Activated CD4-positive, alpha-beta T cell treated with anti-CD3 and anti-CD28 coated beads, Interleukin-2, amount 50 U/mL, for 16 hours (primary cell): Measurements from ENCODE around the gene SLC38A4.

Experiments
- DNase-seq: peaks from one replicate; pipeline ENCODE4 v3.0.0-alpha.2; 2020

Gene SLC38A4

DNA sequence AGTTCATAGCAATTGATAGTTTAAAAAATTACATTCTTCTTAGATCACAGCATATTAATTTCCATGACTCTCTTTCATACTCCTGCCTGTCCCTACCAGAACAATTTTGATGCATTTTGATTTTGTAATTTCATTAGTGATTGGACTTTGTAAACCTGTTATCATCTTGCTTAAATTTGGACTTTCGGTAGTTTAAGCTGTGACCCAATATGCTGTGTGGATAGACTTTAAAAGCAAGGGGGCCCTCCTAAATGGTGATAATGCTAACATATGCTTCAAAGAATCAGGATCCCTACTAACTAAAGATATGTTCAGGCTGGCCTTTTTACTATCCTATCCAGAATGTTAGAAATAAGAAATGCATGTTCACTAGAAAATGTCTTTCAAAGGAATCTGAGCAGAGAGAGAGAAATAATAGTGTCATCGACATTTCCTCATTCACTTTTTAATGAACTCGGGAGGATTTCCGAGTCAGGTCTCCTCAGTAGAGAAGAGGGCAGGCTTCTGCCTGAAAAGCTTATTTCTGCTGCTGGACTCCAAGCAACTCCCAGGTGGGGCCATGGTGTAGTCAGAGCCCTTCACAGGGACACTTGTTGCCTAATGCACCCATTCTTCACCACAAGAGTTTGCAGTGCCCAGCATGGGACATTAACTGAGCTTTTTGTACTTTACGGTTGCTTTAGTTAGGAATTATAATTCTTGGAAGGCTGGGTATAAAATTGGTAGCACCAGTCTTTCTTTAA is 16.7 kb downstream of the SLC38A4 start:
- no peak for DNase-seq

DNA sequence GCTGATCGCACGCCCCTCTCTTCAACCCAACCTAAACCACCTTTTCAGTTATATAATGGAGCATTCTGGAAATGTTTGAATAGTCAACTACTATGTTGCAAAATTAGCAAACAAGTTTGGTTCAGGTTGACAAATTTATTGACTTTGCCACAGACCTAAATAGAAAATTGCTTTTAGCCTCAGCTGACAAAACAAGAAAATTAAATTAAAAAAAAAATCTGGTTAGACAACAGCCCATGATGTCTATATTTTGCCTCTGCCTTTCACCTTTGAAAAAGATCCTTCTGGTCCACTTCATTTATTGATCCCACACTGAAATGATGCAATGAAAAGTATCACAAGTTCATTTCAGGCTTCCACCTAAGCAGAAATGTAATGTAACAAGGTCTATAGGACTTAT is 17.5 kb downstream of the SLC38A4 start:
- no peak for DNase-seq

GRCh38 chr12:46804054-46804453 is 21.7 kb downstream of the SLC38A4 start:
- DNase-seq: no peak

GRCh38 chr12:46803517-46803916 is 22.3 kb downstream of the SLC38A4 start:
- no peak for DNase-seq

DNA sequence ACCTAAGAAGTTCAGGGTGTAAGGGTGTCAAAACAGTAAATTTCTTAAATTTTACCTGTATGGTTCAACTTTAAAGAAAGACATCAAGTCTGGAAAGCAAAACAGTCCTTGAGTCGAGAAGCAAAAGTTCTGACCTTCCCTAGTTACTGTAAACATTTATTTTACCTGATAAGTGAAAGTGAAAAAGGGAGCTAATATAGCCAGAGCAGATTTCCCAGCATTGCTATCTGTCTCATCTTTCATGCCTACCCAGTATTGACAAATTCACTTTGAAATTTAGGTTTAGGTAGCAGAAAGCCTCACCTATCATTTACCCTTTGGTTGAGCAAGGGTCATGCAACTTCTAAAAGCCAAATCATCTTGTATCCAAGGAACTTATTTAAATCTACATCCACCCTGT is 24.5 kb downstream of the SLC38A4 start:
- DNase-seq: no peak

DNA sequence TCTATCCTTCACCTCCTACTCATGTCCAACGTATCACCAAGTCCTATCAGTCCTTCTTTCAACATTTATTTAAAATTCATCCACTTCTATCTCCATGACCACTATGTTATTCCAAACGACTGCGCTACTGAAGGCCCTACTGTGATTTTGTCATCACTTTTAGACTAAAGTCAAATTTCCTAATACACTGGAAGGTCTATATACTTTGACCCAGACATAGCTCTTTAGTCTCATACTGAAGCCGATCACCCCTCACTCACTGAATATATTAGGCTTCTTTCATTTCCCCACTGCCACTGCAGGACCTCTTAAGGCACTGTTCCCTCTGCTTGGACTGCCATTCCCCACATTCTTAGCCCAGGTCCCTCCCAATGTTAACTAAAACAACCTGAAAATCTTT is 25.6 kb downstream of the SLC38A4 start:
- no peak for DNase-seq

GRCh38 chr12:46798648-46799047 is 27.1 kb downstream of the SLC38A4 start:
- no peak for DNase-seq

DNA sequence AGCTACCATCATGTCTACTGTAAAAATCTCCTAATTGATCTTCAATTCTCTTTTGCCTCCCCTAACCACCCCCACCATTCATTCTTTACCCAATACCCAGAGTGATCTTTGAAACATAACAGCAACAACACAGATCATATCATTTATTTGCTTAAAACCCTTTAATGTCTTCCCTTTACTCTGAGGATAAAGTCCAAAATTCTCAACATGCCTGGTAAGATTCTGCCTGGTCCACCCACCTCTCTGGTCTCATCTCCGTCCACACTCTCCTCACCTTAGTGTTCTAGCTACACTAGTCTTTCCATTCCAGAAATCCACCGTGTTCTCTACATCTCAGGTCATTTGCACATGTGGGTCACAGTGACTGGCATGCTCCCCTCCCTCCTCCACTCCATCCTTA is 27.7 kb downstream of the SLC38A4 start:
- no peak for DNase-seq

DNA sequence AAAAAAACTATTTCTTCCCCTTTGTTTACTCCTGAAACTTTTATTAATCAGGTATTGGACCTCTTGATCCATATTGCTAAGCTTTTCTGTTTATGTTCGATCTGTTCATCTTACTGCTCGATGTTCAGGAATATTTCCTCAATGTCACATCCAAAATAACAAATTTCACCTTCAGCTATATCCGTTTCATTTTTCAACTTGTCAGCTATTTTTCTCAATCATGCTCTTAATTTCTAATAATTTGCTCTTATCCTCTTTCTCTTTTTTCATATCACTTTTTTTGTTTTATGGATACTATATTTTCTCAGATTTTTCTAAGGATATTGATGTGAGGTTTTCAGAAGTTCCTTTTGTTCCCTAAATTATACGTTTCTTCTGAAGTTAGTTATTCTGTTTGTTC is 29.8 kb downstream of the SLC38A4 start:
- no peak for DNase-seq

- peak; percentile 62 for DNase-seq
Measured at GRCh38 chr12:46794593-46795190, 31.1 kb downstream of the SLC38A4 start.

- no peak for DNase-seq
Measured at GRCh38 chr12:46792925-46793324, 32.9 kb downstream of the SLC38A4 start.

DNA sequence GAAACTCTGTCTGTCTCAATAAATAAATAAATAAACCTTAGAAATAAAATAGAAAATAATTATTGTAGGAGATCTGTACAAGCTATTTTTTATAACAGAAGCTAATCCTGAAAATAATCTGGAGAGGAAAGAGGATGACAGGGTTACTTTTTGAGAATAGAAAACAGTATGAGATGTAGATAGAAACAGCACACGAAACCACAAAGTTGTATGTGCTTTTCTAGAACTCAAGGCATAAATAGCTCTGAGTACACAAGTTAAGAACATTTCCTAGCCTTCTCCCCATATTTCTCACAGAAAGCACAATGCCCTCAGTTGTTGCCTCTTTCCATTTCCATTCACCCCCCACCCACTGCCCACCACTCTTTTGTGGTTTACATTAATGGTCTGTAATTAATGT is 35.7 kb downstream of the SLC38A4 start:
- no peak for DNase-seq

DNA sequence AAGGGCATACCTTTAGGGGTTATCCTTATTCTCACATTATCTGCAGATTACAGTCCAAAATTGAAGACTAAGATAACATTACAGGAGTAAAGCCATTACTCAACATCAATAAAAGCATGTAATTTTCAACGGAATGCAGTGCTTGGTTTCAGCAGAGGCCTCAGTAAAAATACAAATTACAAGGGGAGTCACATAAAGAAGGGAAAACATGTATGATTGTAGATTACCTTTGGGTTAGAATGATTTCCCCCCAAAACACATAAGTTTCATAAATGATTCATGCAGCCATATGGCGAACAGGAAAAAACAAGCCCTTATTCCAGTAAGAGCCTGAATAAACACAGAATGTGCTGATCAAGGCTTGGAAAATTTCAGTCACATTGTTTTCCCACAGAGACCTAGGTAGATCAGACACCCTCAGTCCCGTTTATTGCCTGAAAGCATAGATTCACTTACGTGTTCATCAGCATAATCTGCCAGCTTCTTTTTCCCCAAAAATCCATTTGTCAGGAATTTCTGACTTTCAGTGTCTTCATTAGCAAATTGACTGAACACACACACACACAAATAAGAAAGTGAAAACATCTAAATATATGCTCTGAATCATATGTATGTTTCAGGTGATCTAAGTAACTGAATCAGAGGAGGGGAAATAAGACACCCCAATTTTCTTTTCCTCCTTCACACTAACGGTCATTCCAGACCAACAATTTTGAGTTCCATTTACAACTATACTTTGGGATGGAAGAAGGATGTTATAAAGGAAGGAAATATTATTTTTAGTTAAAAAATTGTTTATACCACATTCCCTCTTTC is 37.5 kb downstream of the SLC38A4 start:
- DNase-seq: no peak

- no peak for DNase-seq
Measured at GRCh38 chr12:46787496-46788055, 38.2 kb downstream of the SLC38A4 start.

DNA sequence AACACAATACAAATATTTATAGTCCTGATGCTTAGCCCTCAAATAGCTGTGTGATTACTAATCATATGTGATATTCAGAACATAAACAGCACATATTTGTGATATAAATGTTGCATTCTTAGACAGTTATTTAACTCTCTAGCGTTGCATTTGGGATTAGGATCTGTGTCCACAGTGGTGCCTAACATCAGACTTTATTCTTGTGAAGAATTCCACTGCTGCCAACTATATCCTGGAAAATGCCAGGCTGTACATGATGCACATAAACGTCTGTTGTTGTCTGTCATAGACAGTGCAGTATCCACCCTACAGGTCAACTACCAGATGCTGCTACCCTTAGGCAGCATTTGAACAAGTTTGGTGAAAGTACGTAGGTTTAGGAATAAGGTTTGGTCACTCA is 39.0 kb downstream of the SLC38A4 start:
- DNase-seq: no peak

- no peak for DNase-seq
Measured at GRCh38 chr12:46785382-46785781, 40.4 kb downstream of the SLC38A4 start.

DNA sequence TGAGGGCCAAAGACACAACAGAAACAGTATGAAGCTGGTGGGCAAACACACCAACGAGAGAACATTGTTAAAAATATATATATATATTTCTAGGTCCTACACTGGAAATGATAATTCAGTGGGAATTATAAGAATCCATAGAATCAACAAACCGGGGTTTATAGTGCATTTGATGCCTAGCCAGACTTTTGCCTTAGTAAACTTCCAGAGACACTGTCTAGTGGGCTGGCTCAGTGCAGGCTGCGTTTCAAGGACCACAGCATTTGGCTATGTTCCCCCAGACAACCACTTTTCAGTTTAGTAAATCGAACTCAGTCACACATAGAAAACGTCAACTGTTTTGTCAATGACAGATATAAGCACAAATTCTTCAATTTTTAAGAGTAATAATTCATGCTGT is 41.9 kb downstream of the SLC38A4 start:
- no peak for DNase-seq

DNA sequence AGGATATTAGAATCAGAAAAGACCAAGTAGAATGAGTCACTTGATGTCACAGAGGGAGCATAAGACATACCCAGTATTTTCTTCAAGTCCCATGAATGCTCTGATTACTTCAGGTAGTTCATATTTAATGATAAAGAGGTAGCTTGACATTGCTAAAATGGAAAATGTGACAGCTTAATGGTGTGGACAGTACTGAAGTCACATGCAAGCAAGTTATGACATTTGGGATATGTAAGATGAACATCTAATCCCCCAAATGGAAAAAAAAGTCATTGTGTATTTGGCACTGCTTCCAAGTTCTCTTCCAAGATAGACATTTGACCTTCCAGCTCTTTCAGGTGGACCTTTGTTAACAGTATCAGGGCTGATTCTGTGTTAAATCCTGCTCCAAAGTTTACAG is 45.9 kb downstream of the SLC38A4 start:
- DNase-seq: no peak

- DNase-seq: no peak
Measured at GRCh38 chr12:46779063-46779462, 46.7 kb downstream of the SLC38A4 start.

DNA sequence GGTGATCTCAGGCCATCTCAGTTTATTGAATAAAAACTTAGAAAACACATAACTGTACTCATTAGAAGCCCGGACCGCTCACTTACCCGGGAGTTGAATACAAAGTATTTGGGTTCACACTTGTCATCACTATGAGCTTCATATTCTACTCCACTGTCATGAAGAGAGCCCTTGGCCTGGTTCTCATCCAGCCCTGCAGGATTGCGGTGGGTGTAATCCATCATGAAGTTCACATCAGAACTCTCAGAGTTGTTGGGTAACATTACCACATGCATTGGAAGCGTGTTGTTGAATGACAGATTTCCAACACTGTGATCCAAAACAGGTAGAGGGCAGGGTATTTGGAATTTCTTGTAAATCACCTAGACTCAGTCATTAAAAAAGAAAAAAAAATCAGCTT is 47.4 kb downstream of the SLC38A4 start:
- DNase-seq: no peak

- DNase-seq: no peak
Measured at GRCh38 chr12:46777587-46777986, 48.2 kb downstream of the SLC38A4 start.

DNA sequence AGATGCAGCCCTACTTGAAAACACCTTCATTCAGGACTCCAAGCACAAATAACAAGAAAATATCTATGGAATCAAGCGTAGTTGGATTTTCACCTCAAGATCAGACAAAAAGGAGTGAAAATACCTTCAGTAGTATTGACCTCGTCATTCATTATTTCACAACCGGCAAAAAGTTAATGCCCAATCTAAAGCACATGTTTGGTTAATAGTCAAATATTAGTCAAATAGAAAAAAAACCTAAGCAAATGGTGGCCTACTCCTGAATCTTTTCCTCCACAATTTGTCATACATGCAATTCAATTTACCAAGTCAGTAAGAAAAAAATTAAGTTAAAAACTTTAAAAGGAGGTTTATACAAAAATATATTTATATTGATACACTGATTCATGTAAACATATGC is 50.0 kb downstream of the SLC38A4 start:
- no peak for DNase-seq

DNA sequence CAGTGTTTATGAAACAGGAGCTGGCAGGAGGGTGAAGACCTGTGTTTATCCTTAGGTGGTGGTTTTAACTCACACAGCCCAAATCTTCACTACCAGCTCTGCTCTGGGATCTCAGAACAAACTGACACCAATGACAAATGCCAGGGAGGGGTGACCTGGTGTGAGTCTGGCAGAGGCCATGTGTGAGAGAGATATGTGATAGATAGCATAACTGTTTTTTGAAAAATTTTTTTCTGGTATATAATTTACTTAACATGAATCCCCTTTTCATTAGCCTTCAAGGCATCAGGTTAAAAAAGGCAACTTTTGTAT is 51.5 kb downstream of the SLC38A4 start:
- DNase-seq: no peak
